GM12878 (cell line): ENCODE data around the gene MC3R. TPM values are rescaled to one million over a fixed set of nuclear protein-coding genes. Genes with fewer than 3 reads are reported as not detected.

ENCODE experiments used
- ATAC-seq: fragments of 200-7000 bp; cut with Tn5 transposase; 3 replicates; pipeline ENCODE4 v1.9.1; 2020; ENCODE audit warnings: mild to moderate bottlenecking, moderate library complexity
- BruUV-seq: library from RNA; stranded (reverse); fragments of 400-500 nt; replicated peaks from 2 replicates; lab custom pipeline; 2021; lab: Mats Ljungman, UMichigan
- CTCF ChIA-PET: fragments of 300-600 bp; sonication (Branson Sonifier 250); formaldehyde crosslinking; extraction: SDS; loops from one replicate; lab custom pipeline; 2021; ENCODE audit warnings: inconsistent platforms; lab: Yijun Ruan, JAX
- POLR2A ChIA-PET: fragments of 350-600 bp; formaldehyde crosslinking; extraction: SDS; loops from one replicate; lab custom pipeline; 2021; ENCODE audit warnings: inconsistent platforms; lab: Charles Lee
- RAD21 ChIA-PET: fragments of 300-600 bp; sonication (Branson Sonifier 250); formaldehyde crosslinking; loops from one replicate; lab custom pipeline; 2023; ENCODE audit warnings: antibody characterized with exemption; ENCODE audit not compliant: unreplicated experiment; lab: Charles Lee
- SMC1A ChIA-PET: fragments of 300-600 bp; sonication (Branson Sonifier 250); formaldehyde crosslinking; loops from one replicate; lab custom pipeline; 2023; ENCODE audit not compliant: unreplicated experiment, uncharacterized antibody; lab: Charles Lee
- DNase-seq: peaks from one replicate; pipeline ENCODE4 v3.0.0-alpha.2; 2011; ENCODE audit warnings: low read depth, low spot score
- FAIRE-seq: peaks from 3 replicates; lab custom pipeline; 2011; peaks lifted over from hg19 to GRCh38; lab: Jason Lieb, UNC
- H2AFZ ChIP-seq: 2 replicates; pipeline ENCODE4 v1.6.0; 2011; ENCODE audit warnings: low read depth, low read length, control low read depth; ENCODE audit not compliant: control insufficient read depth
- H3K27ac ChIP-seq: 2 replicates; pipeline ENCODE4 v1.5.1; 2011; ENCODE audit warnings: control low read depth; ENCODE audit not compliant: control insufficient read depth, insufficient read depth
- H3K27me3 ChIP-seq, 2 experiments: replicated peaks in 1 of 2; 2 replicates each; pipeline versions ENCODE4 v1.6.0 to v1.6.1; 2011; ENCODE audit warnings: low read length in 1 of 2; ENCODE audit not compliant: control insufficient read depth in 2 of 2, insufficient read depth in 2 of 2
- H3K36me3 ChIP-seq, 2 experiments: 2 replicates each; pipeline ENCODE4 v1.5.1; 2011; ENCODE audit warnings: low read length in 1 of 2; ENCODE audit not compliant: control insufficient read depth in 2 of 2, insufficient read depth in 2 of 2
- H3K4me1 ChIP-seq: 2 replicates; pipeline ENCODE4 v1.6.1; 2011; ENCODE audit warnings: mild to moderate bottlenecking, low read length, moderate library complexity, mixed read lengths; ENCODE audit not compliant: control insufficient read depth, insufficient read depth
- H3K4me2 ChIP-seq: 2 replicates; pipeline ENCODE4 v1.6.0; 2011; ENCODE audit warnings: control low read depth; ENCODE audit not compliant: control insufficient read depth, insufficient read depth
- H3K4me3 ChIP-seq: fragments of 200-600 bp; sonication (generic); 2 replicates; pipeline ENCODE4 v1.5.1; 2016
- H3K79me2 ChIP-seq: 2 replicates; pipeline ENCODE4 v1.6.0; 2011; ENCODE audit warnings: low read length; ENCODE audit not compliant: control insufficient read depth, insufficient read depth
- H3K9ac ChIP-seq: 2 replicates; pipeline ENCODE4 v1.8.0; 2011; ENCODE audit warnings: low read length, control low read depth, mixed read lengths; ENCODE audit not compliant: control insufficient read depth, insufficient read depth
- H3K9me3 ChIP-seq: replicated peaks from 3 replicates; pipeline ENCODE4 v1.5.1; 2011; ENCODE audit warnings: mild to moderate bottlenecking, low read length; ENCODE audit not compliant: control insufficient read depth, insufficient read depth
- H4K20me1 ChIP-seq: 2 replicates; pipeline ENCODE4 v1.6.0; 2011; ENCODE audit not compliant: control insufficient read depth, insufficient read depth
- CEBPZ ChIP-seq: fragments of 150-350 bp; IDR thresholded peaks from 2 replicates; pipeline ENCODE4 v1.6.1; 2016; ENCODE audit warnings: low read depth, low read length
- CREM ChIP-seq: IDR thresholded peaks from 2 replicates; pipeline ENCODE4 v1.6.1; 2014; ENCODE audit warnings: antibody characterized with exemption, low read depth
- EGR1 ChIP-seq, 2 experiments: IDR thresholded peaks; 1 replicate in 1 of 2; 2 replicates in 1 of 2; pipeline ENCODE4 v1.6.1; 2011 to 2012; ENCODE audit warnings: low read depth in 2 of 2, low read length in 2 of 2, borderline replicate concordance in 1 of 2, mild to moderate bottlenecking in 1 of 2, moderate library complexity in 1 of 2
- ELK1 ChIP-seq: IDR thresholded peaks from 2 replicates; pipeline ENCODE4 v1.6.1; 2012; ENCODE audit warnings: low read depth, low read length, improper control_type of control experiment
- FOS ChIP-seq: IDR thresholded peaks from 3 replicates; pipeline ENCODE4 v1.6.1; 2011; ENCODE audit warnings: borderline replicate concordance; ENCODE audit not compliant: insufficient read length; ENCODE audit errors: extremely low read depth
- HDAC2 ChIP-seq: fragments of 200-600 bp; sonication (generic); IDR thresholded peaks from 2 replicates; pipeline ENCODE4 v1.6.1; 2017
- MEF2A ChIP-seq: IDR thresholded peaks from 2 replicates; pipeline ENCODE4 v1.6.1; 2011; ENCODE audit warnings: low read depth, mild to moderate bottlenecking, low read length, moderate library complexity; ENCODE audit not compliant: insufficient read depth
- MTA2 ChIP-seq: fragments of 450-650 bp; IDR thresholded peaks from 2 replicates; pipeline ENCODE4 v1.6.1; 2016; ENCODE audit warnings: low read depth, mild to moderate bottlenecking, moderate library complexity
- MYC ChIP-seq: IDR thresholded peaks from 2 replicates; pipeline ENCODE4 v1.6.1; 2011; ENCODE audit warnings: mild to moderate bottlenecking, low read length, moderate library complexity, inconsistent platforms; ENCODE audit not compliant: insufficient read depth, insufficient replicate concordance, insufficient read length, severe bottlenecking
- PML ChIP-seq: IDR thresholded peaks from 2 replicates; pipeline ENCODE4 v1.6.1; 2012; ENCODE audit warnings: low read length, inconsistent platforms
- SMAD5 ChIP-seq: IDR thresholded peaks from 2 replicates; pipeline ENCODE4 v1.6.1; 2016; ENCODE audit warnings: antibody characterized with exemption, low read depth
- ZNF384 ChIP-seq: IDR thresholded peaks from 2 replicates; pipeline ENCODE4 v1.6.1; 2012; ENCODE audit warnings: low read depth, mild to moderate bottlenecking, low read length, improper control_type of control experiment, borderline replicate concordance
- ZNF622 ChIP-seq: fragments of 450-650 bp; IDR thresholded peaks from 2 replicates; pipeline ENCODE4 v1.6.1; 2017; ENCODE audit warnings: mild to moderate bottlenecking, inconsistent platforms
- ZSCAN29 ChIP-seq: fragments of 450-650 bp; IDR thresholded peaks from 2 replicates; pipeline ENCODE4 v1.6.1; 2017; ENCODE audit warnings: mild to moderate bottlenecking, moderate library complexity
- WGBS: methylation state at CpG from one replicate; pipeline ENCODE4 v1.1.6; 2016; ENCODE audit warnings: low lambda C conversion rate; ENCODE audit not compliant: insufficient replicate concordance, insufficient coverage; ENCODE audit errors: missing lambda C conversion rate; 5-methylcytosine and 5-hydroxymethylcytosine counted together
- in situ Hi-C: fragments of 300-500 bp; cut with MboI; formaldehyde crosslinking; loops from 9 replicates; pipeline ENCODE4 v1.14.3; 2018; ENCODE audit warnings: mixed read lengths
- intact Hi-C: fragments of 100-400 bp; cut with micrococcal nuclease; formaldehyde crosslinking; loops from one replicate; pipeline ENCODE4 v1.14.2; 2022; ENCODE audit not compliant: unreplicated experiment
- polyA plus RNA-seq, 11 experiments: library from polyadenylated mRNA; depleted of rRNA in 4 of 11; unstranded in 6 of 11; stranded (reverse) in 5 of 11; fragments of >200 nt; fragmentation: Nextera tagmentation in 4 of 11; fragmentation: Illumina TruSeq in 1 of 11; extraction: Ambion mirVana in 4 of 11; extraction: Trizol in 1 of 11; gene quantifications; 1 replicate in 1 of 11; 2 replicates in 10 of 11; pipeline versions ENCODE4 v1.2.1 to v1.2.3, GENCODE V29; 2011 to 2016; ENCODE audit warnings: inconsistent platforms in 2 of 11, missing spikeins in 2 of 11, low read depth in 1 of 11
- total RNA-seq, 4 experiments: library from RNA; depleted of rRNA in 3 of 4; stranded (reverse); fragments of >200 nt in 3 of 4; fragmentation: Illumina TruSeq in 1 of 4; extraction: Trizol in 1 of 4; gene quantifications; 2 replicates each; pipeline versions ENCODE4 v1.2.1 to v1.2.3, GENCODE V29; 2013 to 2021

MC3R gene
- total and polyA plus RNA-seq, 10 of the 15 experiments (the other 5 are each of a cell fraction or from before 2014, with no cell fraction given) = not detected

GRCh38 chr20:56268536-56268935 lies 20.0 kb downstream of the MC3R start (continued):
- no peak for TF ChIP-seq MEF2A
- no peak for TF ChIP-seq MTA2
- TF ChIP-seq EGR1 (IDR thresholded peaks at IDR 0.05; ENCODE audit: borderline replicate concordance in 1 of 2, low read depth in 2 of 2, low read length in 2 of 2) = no peak

- SMC1A ChIA-PET = no interaction called here
- no peak for TF ChIP-seq ELK1
- no peak for TF ChIP-seq HDAC2
- no peak for TF ChIP-seq ZNF622
- no peak for TF ChIP-seq ZSCAN29
- no peak for TF ChIP-seq MYC
- TF ChIP-seq ZNF384 = no peak
- TF ChIP-seq PML = no peak
- TF ChIP-seq MEF2A = no peak
- no peak for TF ChIP-seq CREM
- TF ChIP-seq SMAD5 = no peak
- TF ChIP-seq CEBPZ = no peak
- TF ChIP-seq FOS = no peak
- Histone ChIP-seq H3K4me1 (no peaks in the 10 kb centered on the region), H3K4me2 (no peak overlapping the region), H3K27ac (no peak overlapping the region), H3K27me3 (no peaks in the 10 kb centered on the region), H4K20me1 (no peaks in the 10 kb centered on the region), H3K9ac (no peak overlapping the region), H3K79me2 (no peaks in the 10 kb centered on the region), H3K36me3 (no peaks in the 10 kb centered on the region), H2AFZ (no peak overlapping the region), H3K4me3 (no peak overlapping the region), H3K9me3 (no peaks in the 10 kb centered on the region)
- 18% methylated on average over 4 of the region's 4 CpGs for WGBS
- RAD21 ChIA-PET = no interaction called here
- DNase-seq (no peak), ATAC-seq (no peak), FAIRE-seq (no peak)
- CTCF ChIA-PET = no interaction called here
- POLR2A ChIA-PET = no interaction called here
- in situ Hi-C loops = no loop called here
- intact Hi-C loops = no loop called here
- BruUV-seq = no TSS peak
These were observed 23.4 kb downstream of the MC3R start for GRCh38 chr20:56271974-56272373.
